KMS-11 (cell line): ENCODE results near the gene NXPH3.

ENCODE experiments used
- H2AFZ ChIP-seq: fragments of 200-600 bp; sonication (generic); 2 replicates; pipeline ENCODE4 v1.6.1; 2016; ENCODE audit warnings: antibody characterized with exemption, mixed run types, low read depth
- H3K27ac ChIP-seq: fragments of 200-600 bp; sonication (generic); 2 replicates; pipeline ENCODE4 v1.6.1; 2016; ENCODE audit warnings: mild to moderate bottlenecking, mixed run types
- H3K27me3 ChIP-seq: fragments of 200-600 bp; sonication (generic); 2 replicates; pipeline ENCODE4 v1.6.1; 2017; ENCODE audit warnings: mild to moderate bottlenecking, low read depth, mixed run types, moderate library complexity; ENCODE audit not compliant: insufficient read depth
- H3K36me3 ChIP-seq: fragments of 200-600 bp; sonication (generic); 2 replicates; pipeline ENCODE4 v1.6.1; 2017; ENCODE audit warnings: mild to moderate bottlenecking, mixed run types; ENCODE audit not compliant: insufficient read depth
- H3K4me1 ChIP-seq: fragments of 200-600 bp; sonication (generic); 2 replicates; pipeline ENCODE4 v1.6.1; 2016; ENCODE audit warnings: mild to moderate bottlenecking, low read depth, mixed run types; ENCODE audit not compliant: poor library complexity, severe bottlenecking
- H3K4me2 ChIP-seq: fragments of 200-600 bp; sonication (generic); 2 replicates; pipeline ENCODE4 v1.7.0; 2016; ENCODE audit warnings: mild to moderate bottlenecking, mixed run types
- H3K4me3 ChIP-seq: fragments of 200-600 bp; sonication (generic); IDR thresholded peaks from 2 replicates; pipeline ENCODE4 v1.6.1; 2017; ENCODE audit warnings: low read depth, low read length, mixed read lengths; ENCODE audit not compliant: insufficient read depth
- H3K79me2 ChIP-seq: fragments of 200-600 bp; sonication (generic); 2 replicates; pipeline ENCODE4 v1.6.1; 2016; ENCODE audit warnings: low read depth, mixed run types; ENCODE audit not compliant: insufficient read depth
- H3K9ac ChIP-seq: fragments of 200-600 bp; sonication (generic); 2 replicates; pipeline ENCODE4 v1.6.1; 2016; ENCODE audit warnings: mild to moderate bottlenecking, mixed run types
- H4K20me1 ChIP-seq: fragments of 200-600 bp; sonication (generic); 2 replicates; pipeline ENCODE4 v1.6.1; 2016; ENCODE audit warnings: mild to moderate bottlenecking, mixed run types; ENCODE audit not compliant: insufficient read depth
- TF ChIP-seq, protein P1 (sequence below): fragments of 200-600 bp; sonication (generic); conservative IDR thresholded peaks from 2 replicates; pipeline ENCODE4 v1.6.1; 2017; ENCODE audit warnings: low read depth, mild to moderate bottlenecking, antibody characterized with exemption, low read length, moderate library complexity, mixed read lengths

NXPH3 gene

DNA sequence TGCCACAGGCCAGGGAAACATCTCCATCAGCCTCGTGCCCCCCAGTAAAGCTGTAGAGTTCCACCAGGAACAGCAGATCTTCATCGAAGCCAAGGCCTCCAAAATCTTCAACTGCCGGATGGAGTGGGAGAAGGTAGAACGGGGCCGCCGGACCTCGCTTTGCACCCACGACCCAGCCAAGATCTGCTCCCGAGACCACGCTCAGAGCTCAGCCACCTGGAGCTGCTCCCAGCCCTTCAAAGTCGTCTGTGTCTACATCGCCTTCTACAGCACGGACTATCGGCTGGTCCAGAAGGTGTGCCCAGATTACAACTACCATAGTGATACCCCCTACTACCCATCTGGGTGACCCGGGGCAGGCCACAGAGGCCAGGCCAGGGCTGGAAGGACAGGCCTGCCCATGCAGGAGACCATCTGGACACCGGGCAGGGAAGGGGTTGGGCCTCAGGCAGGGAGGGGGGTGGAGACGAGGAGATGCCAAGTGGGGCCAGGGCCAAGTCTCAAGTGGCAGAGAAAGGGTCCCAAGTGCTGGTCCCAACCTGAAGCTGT is 3.4 kb downstream of the NXPH3 start:
- no peak overlapping the region for H3K9ac ChIP-seq
- no peaks in the 10 kb centered on the region for H3K79me2 ChIP-seq
- H3K27ac ChIP-seq: no peak overlapping the region
- H3K4me3 ChIP-seq: no peak overlapping the region
- H3K4me1 ChIP-seq: peaks cover 7% of the 10 kb centered on the region
- H3K36me3 ChIP-seq: no peaks in the 10 kb centered on the region
- H3K27me3 ChIP-seq: peaks cover 42% of the 10 kb centered on the region
- TF ChIP-seq, protein P1, sequence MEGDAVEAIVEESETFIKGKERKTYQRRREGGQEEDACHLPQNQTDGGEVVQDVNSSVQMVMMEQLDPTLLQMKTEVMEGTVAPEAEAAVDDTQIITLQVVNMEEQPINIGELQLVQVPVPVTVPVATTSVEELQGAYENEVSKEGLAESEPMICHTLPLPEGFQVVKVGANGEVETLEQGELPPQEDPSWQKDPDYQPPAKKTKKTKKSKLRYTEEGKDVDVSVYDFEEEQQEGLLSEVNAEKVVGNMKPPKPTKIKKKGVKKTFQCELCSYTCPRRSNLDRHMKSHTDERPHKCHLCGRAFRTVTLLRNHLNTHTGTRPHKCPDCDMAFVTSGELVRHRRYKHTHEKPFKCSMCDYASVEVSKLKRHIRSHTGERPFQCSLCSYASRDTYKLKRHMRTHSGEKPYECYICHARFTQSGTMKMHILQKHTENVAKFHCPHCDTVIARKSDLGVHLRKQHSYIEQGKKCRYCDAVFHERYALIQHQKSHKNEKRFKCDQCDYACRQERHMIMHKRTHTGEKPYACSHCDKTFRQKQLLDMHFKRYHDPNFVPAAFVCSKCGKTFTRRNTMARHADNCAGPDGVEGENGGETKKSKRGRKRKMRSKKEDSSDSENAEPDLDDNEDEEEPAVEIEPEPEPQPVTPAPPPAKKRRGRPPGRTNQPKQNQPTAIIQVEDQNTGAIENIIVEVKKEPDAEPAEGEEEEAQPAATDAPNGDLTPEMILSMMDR: no peak
- no peaks in the 10 kb centered on the region for H4K20me1 ChIP-seq
- no peak overlapping the region for H3K4me2 ChIP-seq
- no peak overlapping the region for H2AFZ ChIP-seq

DNA sequence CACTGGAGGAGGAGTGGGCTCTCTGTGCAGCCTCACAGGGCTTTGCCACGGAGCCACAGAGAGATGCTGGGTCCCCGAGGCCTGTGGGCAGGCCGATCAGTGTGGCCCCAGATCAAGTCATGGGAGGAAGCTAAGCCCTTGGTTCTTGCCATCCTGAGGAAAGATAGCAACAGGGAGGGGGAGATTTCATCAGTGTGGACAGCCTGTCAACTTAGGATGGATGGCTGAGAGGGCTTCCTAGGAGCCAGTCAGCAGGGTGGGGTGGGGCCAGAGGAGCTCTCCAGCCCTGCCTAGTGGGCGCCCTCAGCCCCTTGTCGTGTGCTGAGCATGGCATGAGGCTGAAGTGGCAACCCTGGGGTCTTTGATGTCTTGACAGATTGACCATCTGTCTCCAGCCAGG is 3.9 kb downstream of the NXPH3 start:
- Histone ChIP-seq H3K4me1 (peaks cover 7% of the 10 kb centered on the region), H4K20me1 (no peaks in the 10 kb centered on the region), H3K27ac (no peak overlapping the region), H3K36me3 (no peaks in the 10 kb centered on the region), H2AFZ (no peak overlapping the region), H3K4me3 (no peak overlapping the region), H3K4me2 (no peak overlapping the region), H3K79me2 (no peaks in the 10 kb centered on the region), H3K27me3 (peaks cover 37% of the 10 kb centered on the region), H3K9ac (no peak overlapping the region)
- TF ChIP-seq, protein P1: no peak

DNA sequence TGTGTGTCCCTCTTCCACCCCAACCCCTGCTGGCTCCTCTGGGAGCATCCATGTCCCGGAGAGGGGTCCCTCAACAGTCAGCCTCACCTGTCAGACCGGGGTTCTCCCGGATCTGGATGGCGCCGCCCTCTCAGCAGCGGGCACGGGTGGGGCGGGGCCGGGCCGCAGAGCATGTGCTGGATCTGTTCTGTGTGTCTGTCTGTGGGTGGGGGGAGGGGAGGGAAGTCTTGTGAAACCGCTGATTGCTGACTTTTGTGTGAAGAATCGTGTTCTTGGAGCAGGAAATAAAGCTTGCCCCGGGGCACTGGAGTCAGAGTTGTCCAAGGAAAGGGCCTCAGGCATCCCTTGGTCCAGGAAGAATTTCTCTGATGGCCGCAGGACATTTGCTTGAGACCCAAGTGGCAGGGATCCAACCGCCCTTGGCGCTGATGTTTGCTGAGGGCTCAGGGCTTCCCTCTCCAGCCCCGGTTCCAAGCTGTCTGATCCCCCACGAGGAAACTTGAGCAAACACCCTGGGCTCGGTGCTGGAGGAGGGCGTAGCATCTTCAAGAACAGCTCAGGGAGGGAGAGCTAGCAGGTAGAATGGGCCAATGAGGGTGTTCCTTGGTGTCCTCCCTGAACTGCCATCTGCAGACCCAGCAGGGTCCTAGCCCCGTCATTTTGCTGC is 4.5 kb downstream of the NXPH3 start:
- H3K79me2 ChIP-seq: no peaks in the 10 kb centered on the region
- no peak overlapping the region for H3K9ac ChIP-seq
- no peak overlapping the region for H3K27ac ChIP-seq
- peaks cover 3% of the 10 kb centered on the region for H3K4me1 ChIP-seq
- H3K4me2 ChIP-seq: no peak overlapping the region
- no peaks in the 10 kb centered on the region for H4K20me1 ChIP-seq
- H3K36me3 ChIP-seq: no peaks in the 10 kb centered on the region
- TF ChIP-seq, protein P1: no peak
- no peak overlapping the region for H2AFZ ChIP-seq
- H3K4me3 ChIP-seq: no peak overlapping the region
- H3K27me3 ChIP-seq: peaks cover 31% of the 10 kb centered on the region

DNA sequence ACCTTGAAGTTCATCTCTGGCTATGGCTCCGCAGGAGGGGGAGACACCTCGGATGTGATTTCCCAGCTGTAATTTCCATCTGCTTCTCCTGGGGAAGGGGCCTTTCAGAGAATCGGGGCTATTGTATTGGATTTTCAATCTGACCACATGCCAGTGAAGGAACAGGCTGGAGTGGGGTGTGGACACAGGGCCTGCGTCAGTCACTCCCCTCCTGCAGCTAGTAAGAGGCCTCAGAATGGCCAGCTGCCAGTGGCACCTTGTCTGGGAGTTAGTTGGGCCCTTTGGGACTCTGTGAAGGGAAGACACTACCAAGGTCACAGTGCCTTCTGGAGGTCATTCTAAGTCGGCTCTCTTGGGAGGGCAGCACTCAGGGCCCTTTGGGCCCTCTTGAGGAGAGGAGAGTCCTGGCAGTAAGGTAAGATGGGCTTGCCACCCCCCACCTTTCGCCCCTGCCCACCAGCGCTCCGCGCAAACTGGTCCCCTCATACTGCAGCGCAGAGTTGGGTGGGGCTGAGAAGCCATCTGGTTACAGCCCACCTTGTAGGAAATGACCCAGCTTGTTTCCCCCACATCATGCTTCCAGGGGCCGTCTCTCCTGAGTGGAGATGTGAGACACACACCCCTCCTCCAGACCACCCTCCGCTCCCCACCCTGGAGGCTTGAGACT is 5.4 kb downstream of the NXPH3 start:
- Histone ChIP-seq H3K27me3 (peaks cover 23% of the 10 kb centered on the region), H2AFZ (no peak overlapping the region), H3K36me3 (no peaks in the 10 kb centered on the region), H3K27ac (no peak overlapping the region), H4K20me1 (no peaks in the 10 kb centered on the region), H3K9ac (no peak overlapping the region), H3K4me1 (no peaks in the 10 kb centered on the region), H3K4me2 (no peak overlapping the region), H3K4me3 (no peak overlapping the region), H3K79me2 (no peaks in the 10 kb centered on the region)
- TF ChIP-seq, protein P1: no peak
